ENCODE results near the gene TCF25. TPM values are rescaled to one million over a fixed set of nuclear protein-coding genes. Genes with fewer than 3 reads are reported as not detected.

TCF25 gene
- total and polyA plus RNA-seq, 2 experiments from 2014 or later = 95.4 to 143 TPM

- TF ChIP-seq ZNF331 (CRISPR knock-in tag; IDR thresholded peaks at IDR 0.05; ENCODE audit: low read depth) = no peak
- no peak for TF ChIP-seq CREB1 (CRISPR knock-in tag; IDR thresholded peaks at IDR 0.05; ENCODE audit: low read depth)
- no peak for TF ChIP-seq ETS1 (IDR thresholded peaks at IDR 0.05)
- no peak for TF ChIP-seq STAT1 (IDR thresholded peaks at IDR 0.05; ENCODE audit: unreplicated experiment)
- no peak for TF ChIP-seq NANOG (IDR thresholded peaks at IDR 0.05; ENCODE audit: borderline replicate concordance)
- TF ChIP-seq ZNF462 (CRISPR knock-in tag; IDR thresholded peaks at IDR 0.05) = no peak
Measured at GRCh38 chr16:89946515-89946914, 73.1 kb downstream of the TCF25 start (continued).

- Histone ChIP-seq H3K27me3 (ENCODE audit: insufficient read depth) (peaks cover 34% of the 10 kb centered on the region), H3K4me1 (ENCODE audit: insufficient read depth) (peaks cover 3% of the 10 kb centered on the region; the same call in 1 of the 2 replicates), H3K36me3 (ENCODE audit: insufficient read depth) (no peaks in the 10 kb centered on the region), H3K27ac (ENCODE audit: low read depth) (no peak overlapping the region), H3F3A (replicated peaks; ENCODE audit: low read depth) (no peaks in the 10 kb centered on the region; the same call in 1 of the 2 replicates), H3K4me3 (peak overlapping the region; percentile 69), H3K79me2 (replicated peaks; ENCODE audit: insufficient read depth) (no peaks in the 10 kb centered on the region), H4K20me1 (replicated peaks; ENCODE audit: insufficient read depth) (no peaks in the 10 kb centered on the region; the same call in 1 of the 2 replicates), H3K9me2 (ENCODE audit: insufficient read depth) (no peaks in the 10 kb centered on the region), H3K4me2 (peak overlapping the region; percentile 79), H2AFZ (no peak overlapping the region)
- DNase-seq (ENCODE audit: low spot score) (peak; percentile 25), ATAC-seq (no peak)
- Mint-ChIP-seq H3K4me1 (no peaks in the 10 kb centered on the region; the same call in 2 of the 3 replicates), H3K27me3 (ENCODE audit: insufficient read depth, low read depth, poor library complexity) (peaks cover 38% of the 10 kb centered on the region), H3K36me3 (ENCODE audit: low read depth) (no peaks in the 10 kb centered on the region; the same call in 2 of the 3 replicates), H3K27ac (no peak overlapping the region), H3K9me3 (peaks cover 4% of the 10 kb centered on the region; the same call in 1 of the 3 replicates), H3K4me3 (peak overlapping the region; percentile 76)
- no peak for TF ChIP-seq EZH2 (IDR thresholded peaks at IDR 0.05; ENCODE audit: low read depth, unreplicated experiment)
Measured at GRCh38 chr16:89949121-89949742, 75.8 kb downstream of the TCF25 start.

Measured in GM23338 (cell line).